Measurements from ENCODE around the gene VENTX. TPM values are rescaled to one million over a fixed set of nuclear protein-coding genes. Genes with fewer than 3 reads are reported as not detected.

The VENTX gene
- total RNA-seq, 1 experiment from 2014 or later, result not detected

DNA sequence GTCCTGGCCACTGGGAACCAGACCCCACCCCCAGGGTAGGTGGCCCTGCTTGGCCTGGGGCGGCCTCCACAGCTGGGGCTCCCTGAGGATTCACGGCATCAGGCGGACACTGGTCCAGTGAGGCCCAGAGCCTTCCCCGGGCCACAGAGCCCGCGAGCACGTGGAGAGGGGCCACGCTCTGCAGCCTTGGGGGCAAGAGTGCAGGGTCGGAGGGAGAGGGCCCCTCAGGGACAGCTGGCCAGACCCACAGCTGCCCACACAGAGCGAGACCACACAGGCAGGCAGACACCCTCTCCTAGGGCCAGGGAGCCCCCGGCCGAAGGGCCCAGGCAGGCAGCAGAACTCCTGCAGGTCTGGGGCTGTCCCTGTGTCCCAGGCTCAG is 10.7 kb downstream of the VENTX start:
- no peaks in the 10 kb centered on the region for H3K9me2 ChIP-seq (ENCODE audit: insufficient read depth)
- ATAC-seq (no peak), DNase-seq (ENCODE audit: low read depth, low spot score) (no peak)
- intact Hi-C loops (cut with micrococcal nuclease), result no loop called here
- H3K27me3 ChIP-seq (ENCODE audit: insufficient read depth, low read length), result no peaks in the 10 kb centered on the region
- H4K20me1 ChIP-seq (ENCODE audit: insufficient read depth), result no peaks in the 10 kb centered on the region
- no peaks in the 10 kb centered on the region for H3K9me3 ChIP-seq (ENCODE audit: control insufficient read depth in 1 of 2, insufficient read depth in 1 of 2, low read depth in 1 of 2, low read length in 2 of 2)
- BruUV-seq (replicated peaks), result no TSS peak
- no peak for TF ChIP-seq POLR2AphosphoS5 (IDR thresholded peaks at IDR 0.05; ENCODE audit: low read depth, low read length)
- TF ChIP-seq, protein P1, sequence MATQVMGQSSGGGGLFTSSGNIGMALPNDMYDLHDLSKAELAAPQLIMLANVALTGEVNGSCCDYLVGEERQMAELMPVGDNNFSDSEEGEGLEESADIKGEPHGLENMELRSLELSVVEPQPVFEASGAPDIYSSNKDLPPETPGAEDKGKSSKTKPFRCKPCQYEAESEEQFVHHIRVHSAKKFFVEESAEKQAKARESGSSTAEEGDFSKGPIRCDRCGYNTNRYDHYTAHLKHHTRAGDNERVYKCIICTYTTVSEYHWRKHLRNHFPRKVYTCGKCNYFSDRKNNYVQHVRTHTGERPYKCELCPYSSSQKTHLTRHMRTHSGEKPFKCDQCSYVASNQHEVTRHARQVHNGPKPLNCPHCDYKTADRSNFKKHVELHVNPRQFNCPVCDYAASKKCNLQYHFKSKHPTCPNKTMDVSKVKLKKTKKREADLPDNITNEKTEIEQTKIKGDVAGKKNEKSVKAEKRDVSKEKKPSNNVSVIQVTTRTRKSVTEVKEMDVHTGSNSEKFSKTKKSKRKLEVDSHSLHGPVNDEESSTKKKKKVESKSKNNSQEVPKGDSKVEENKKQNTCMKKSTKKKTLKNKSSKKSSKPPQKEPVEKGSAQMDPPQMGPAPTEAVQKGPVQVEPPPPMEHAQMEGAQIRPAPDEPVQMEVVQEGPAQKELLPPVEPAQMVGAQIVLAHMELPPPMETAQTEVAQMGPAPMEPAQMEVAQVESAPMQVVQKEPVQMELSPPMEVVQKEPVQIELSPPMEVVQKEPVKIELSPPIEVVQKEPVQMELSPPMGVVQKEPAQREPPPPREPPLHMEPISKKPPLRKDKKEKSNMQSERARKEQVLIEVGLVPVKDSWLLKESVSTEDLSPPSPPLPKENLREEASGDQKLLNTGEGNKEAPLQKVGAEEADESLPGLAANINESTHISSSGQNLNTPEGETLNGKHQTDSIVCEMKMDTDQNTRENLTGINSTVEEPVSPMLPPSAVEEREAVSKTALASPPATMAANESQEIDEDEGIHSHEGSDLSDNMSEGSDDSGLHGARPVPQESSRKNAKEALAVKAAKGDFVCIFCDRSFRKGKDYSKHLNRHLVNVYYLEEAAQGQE (IDR thresholded peaks at IDR 0.05; ENCODE audit: low read depth), result no peak
- H2AFZ ChIP-seq (ENCODE audit: low read depth, low read length, poor library complexity, severe bottlenecking), result no peak overlapping the region
- ChIA-PET CTCF (no interaction called here), POLR2A (no interaction called here), RAD21 (ENCODE audit: low non-redundant PET in 1 of 2, low total read pairs in 2 of 2, uncharacterized antibody in 2 of 2, unreplicated experiment in 2 of 2) (no interaction called here)
- H3K9ac ChIP-seq (ENCODE audit: low read length), result no peak overlapping the region
- no peak overlapping the region for H3K27ac ChIP-seq (ENCODE audit: low read depth, low read length)
- H3K79me2 ChIP-seq (ENCODE audit: insufficient read depth, low read length), result no peaks in the 10 kb centered on the region
- no peak overlapping the region for H3K4me2 ChIP-seq (ENCODE audit: low read length)
- no peaks in the 10 kb centered on the region for H3K36me3 ChIP-seq (ENCODE audit: control insufficient read depth in 1 of 2, insufficient read depth in 2 of 2, low read length in 2 of 2)
- H3K4me1 ChIP-seq (ENCODE audit: control insufficient read depth in 1 of 2, insufficient read depth in 2 of 2, low read length in 2 of 2), result peaks cover 0 to 9% of the 10 kb centered on the region in 2 experiments; a peak in 1 of 4 replicates
- H3K4me3 ChIP-seq (replicated peaks in 1 of 2; ENCODE audit: low read depth in 1 of 2, low read length in 2 of 2), result no peak overlapping the region

DNA sequence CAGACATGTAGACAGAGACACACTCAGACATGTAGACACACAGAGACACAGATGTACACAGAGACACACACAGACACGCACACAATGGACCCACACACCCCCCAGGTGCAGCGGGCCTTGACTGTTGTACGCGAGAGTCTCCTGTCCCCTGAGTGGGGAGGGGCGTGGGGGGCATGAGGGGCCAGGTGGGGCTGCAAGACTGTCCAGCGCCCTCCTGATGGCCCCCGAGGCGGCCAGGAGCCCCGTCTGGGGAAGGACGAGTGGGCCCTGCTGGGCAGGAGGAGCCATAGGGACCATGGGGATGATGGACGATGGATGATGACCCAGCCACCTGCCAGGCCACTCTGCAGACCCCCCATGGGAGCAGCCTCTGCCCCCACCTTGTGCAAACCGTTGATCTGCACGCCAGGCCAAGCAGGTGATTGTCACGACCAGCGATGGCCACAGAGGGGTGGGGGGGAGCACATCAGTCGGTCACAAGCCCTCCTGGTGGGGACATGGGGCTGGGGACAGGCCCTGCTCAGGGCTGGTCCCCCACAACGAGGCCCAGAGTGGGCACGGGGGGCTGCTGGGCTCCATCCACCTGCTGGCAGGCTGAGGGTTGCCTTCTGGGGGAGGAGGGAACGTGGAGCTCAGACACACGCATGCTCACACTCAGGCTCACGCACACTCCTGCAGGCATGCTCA is 11.6 kb downstream of the VENTX start:
- ATAC-seq (0 out of 2 replicates have a peak, but pooled peaks have one; percentile 28), DNase-seq (ENCODE audit: low read depth, low spot score) (no peak)
- POLR2A ChIA-PET, result no interaction called here
- H4K20me1 ChIP-seq (ENCODE audit: insufficient read depth), result no peaks in the 10 kb centered on the region
- no TSS peak for BruUV-seq (replicated peaks)
- intact Hi-C loops (cut with micrococcal nuclease), result no loop called here
- TF ChIP-seq CEBPB (IDR thresholded peaks at IDR 0.05; ENCODE audit: low read depth) (no peak), EGR1 (IDR thresholded peaks at IDR 0.05; ENCODE audit: low read depth) (no peak), SP1 (IDR thresholded peaks at IDR 0.05; ENCODE audit: low read depth) (no peak), SIN3A (IDR thresholded peaks at IDR 0.05; ENCODE audit: low read depth) (no peak), JUND (IDR thresholded peaks at IDR 0.05) (no peak), SRF (IDR thresholded peaks at IDR 0.05; ENCODE audit: low read depth) (no peak), TCF7L2 (IDR thresholded peaks at IDR 0.05; ENCODE audit: borderline replicate concordance, extremely low read depth, insufficient read depth, insufficient read length) (no peak)
- TF ChIP-seq, protein P2, sequence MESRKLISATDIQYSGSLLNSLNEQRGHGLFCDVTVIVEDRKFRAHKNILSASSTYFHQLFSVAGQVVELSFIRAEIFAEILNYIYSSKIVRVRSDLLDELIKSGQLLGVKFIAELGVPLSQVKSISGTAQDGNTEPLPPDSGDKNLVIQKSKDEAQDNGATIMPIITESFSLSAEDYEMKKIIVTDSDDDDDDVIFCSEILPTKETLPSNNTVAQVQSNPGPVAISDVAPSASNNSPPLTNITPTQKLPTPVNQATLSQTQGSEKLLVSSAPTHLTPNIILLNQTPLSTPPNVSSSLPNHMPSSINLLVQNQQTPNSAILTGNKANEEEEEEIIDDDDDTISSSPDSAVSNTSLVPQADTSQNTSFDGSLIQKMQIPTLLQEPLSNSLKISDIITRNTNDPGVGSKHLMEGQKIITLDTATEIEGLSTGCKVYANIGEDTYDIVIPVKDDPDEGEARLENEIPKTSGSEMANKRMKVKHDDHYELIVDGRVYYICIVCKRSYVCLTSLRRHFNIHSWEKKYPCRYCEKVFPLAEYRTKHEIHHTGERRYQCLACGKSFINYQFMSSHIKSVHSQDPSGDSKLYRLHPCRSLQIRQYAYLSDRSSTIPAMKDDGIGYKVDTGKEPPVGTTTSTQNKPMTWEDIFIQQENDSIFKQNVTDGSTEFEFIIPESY (IDR thresholded peaks at IDR 0.05; ENCODE audit: extremely low read depth, insufficient replicate concordance, low read length), result no peak
- TF ChIP-seq, protein P3, sequence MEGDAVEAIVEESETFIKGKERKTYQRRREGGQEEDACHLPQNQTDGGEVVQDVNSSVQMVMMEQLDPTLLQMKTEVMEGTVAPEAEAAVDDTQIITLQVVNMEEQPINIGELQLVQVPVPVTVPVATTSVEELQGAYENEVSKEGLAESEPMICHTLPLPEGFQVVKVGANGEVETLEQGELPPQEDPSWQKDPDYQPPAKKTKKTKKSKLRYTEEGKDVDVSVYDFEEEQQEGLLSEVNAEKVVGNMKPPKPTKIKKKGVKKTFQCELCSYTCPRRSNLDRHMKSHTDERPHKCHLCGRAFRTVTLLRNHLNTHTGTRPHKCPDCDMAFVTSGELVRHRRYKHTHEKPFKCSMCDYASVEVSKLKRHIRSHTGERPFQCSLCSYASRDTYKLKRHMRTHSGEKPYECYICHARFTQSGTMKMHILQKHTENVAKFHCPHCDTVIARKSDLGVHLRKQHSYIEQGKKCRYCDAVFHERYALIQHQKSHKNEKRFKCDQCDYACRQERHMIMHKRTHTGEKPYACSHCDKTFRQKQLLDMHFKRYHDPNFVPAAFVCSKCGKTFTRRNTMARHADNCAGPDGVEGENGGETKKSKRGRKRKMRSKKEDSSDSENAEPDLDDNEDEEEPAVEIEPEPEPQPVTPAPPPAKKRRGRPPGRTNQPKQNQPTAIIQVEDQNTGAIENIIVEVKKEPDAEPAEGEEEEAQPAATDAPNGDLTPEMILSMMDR (IDR thresholded peaks at IDR 0.05 in 2 of 3, conservative IDR thresholded peaks at IDR 0.05 in 1 of 3; ENCODE audit: borderline replicate concordance in 1 of 3, insufficient read depth in 1 of 3, low read depth in 2 of 3, low read length in 2 of 3), result no peak
- no peak overlapping the region for H2AFZ ChIP-seq (ENCODE audit: low read depth, low read length, poor library complexity, severe bottlenecking)
- H3K27ac ChIP-seq (ENCODE audit: low read depth, low read length), result no peak overlapping the region
- RAD21 ChIA-PET (ENCODE audit: low non-redundant PET in 1 of 2, low total read pairs in 2 of 2, uncharacterized antibody in 2 of 2, unreplicated experiment in 2 of 2), result no interaction called here
- CTCF ChIA-PET, result no interaction called here
- no peak overlapping the region for H3K4me3 ChIP-seq (replicated peaks in 1 of 2; ENCODE audit: low read depth in 1 of 2, low read length in 2 of 2)
- no peaks in the 10 kb centered on the region for H3K36me3 ChIP-seq (ENCODE audit: control insufficient read depth in 1 of 2, insufficient read depth in 2 of 2, low read length in 2 of 2)
- H3K4me2 ChIP-seq (ENCODE audit: low read length), result no peak overlapping the region
- H3K27me3 ChIP-seq (ENCODE audit: insufficient read depth, low read length), result no peaks in the 10 kb centered on the region
- H3K4me1 ChIP-seq (ENCODE audit: control insufficient read depth in 1 of 2, insufficient read depth in 2 of 2, low read length in 2 of 2), result peaks cover 0 to 9% of the 10 kb centered on the region in 2 experiments; a peak in 1 of 4 replicates
- H3K9me3 ChIP-seq (ENCODE audit: control insufficient read depth in 1 of 2, insufficient read depth in 1 of 2, low read depth in 1 of 2, low read length in 2 of 2), result no peaks in the 10 kb centered on the region
- H3K9me2 ChIP-seq (ENCODE audit: insufficient read depth), result no peaks in the 10 kb centered on the region
- H3K79me2 ChIP-seq (ENCODE audit: insufficient read depth, low read length), result no peaks in the 10 kb centered on the region
- H3K9ac ChIP-seq (ENCODE audit: low read length), result no peak overlapping the region

All from HCT116 (cell line).